Right cardiac atrium (tissue), 5 donors: ENCODE data around the gene HOXA2. TPM values are rescaled to one million over a fixed set of nuclear protein-coding genes. Genes with fewer than 3 reads are reported as not detected.

Source experiments
- ATAC-seq, 2 donors: fragments of 200-7000 bp; cut with Tn5 transposase; one replicate each; pipeline versions ENCODE4 v1.8.0 to v1.9.1; 2020; ENCODE audit warnings: moderate library complexity in 2 of 2, mild to moderate bottlenecking in 1 of 2
- DNase-seq, 3 donors: peaks; one replicate each; pipeline ENCODE4 v3.0.0-alpha.2; 2020
- H3K27ac ChIP-seq: one replicate; pipeline ENCODE4 v1.5.1; 2013; ENCODE audit warnings: mild to moderate bottlenecking, low read length, control low read depth, moderate library complexity
- H3K27me3 ChIP-seq: one replicate; pipeline ENCODE4 v1.6.1; 2013; ENCODE audit not compliant: control insufficient read depth, insufficient read depth
- H3K4me1 ChIP-seq: one replicate; pipeline ENCODE4 v1.6.1; 2013; ENCODE audit warnings: low read length; ENCODE audit not compliant: control insufficient read depth, insufficient read depth
- H3K4me3 ChIP-seq: one replicate; pipeline ENCODE4 v1.5.1; 2013; ENCODE audit warnings: low read length, control low read depth
- H3K9me3 ChIP-seq: one replicate; pipeline ENCODE4 v1.6.1; 2013; ENCODE audit warnings: low read length; ENCODE audit not compliant: control insufficient read depth
- WGBS: extraction: QIAGEN DNeasy Blood & Tissue Kit; methylation state at CpG from one replicate; pipeline ENCODE4 v1.1.7; 2013; 5-methylcytosine and 5-hydroxymethylcytosine counted together
- intact Hi-C, 4 donors: fragments of 100-400 bp; cut with DNase I; formaldehyde crosslinking; loops; one replicate each; pipeline versions ENCODE4 v1.11.0 to v1.14.0; 2022 to 2023
- long read RNA-seq, 4 donors: library from polyadenylated mRNA; unstranded; transcript quantifications; one replicate each; pipeline ENCODE4 v2.0.0, GENCODE V29; 2020 to 2021
- polyA plus RNA-seq: library from polyadenylated mRNA; stranded (reverse); fragments of 200-250 nt; gene quantifications from one replicate; pipeline ENCODE4 v1.2.3, GENCODE V29; 2013
- total RNA-seq, 4 donors: library from RNA; stranded (reverse); fragmentation: NEBNext Ultra II Directional; extraction: Animal tissue kit (Norgen Biotek cat#: 25700); gene quantifications; one replicate each; pipeline ENCODE4 v1.2.1, GENCODE V29; 2021
- donor health status: healthy with polysubstance abuse.
- donor health status: DM: no; HTN: yes; CAD: no.
- donor health status: DM: no; HTN: no; CAD: no.
- donor health status: DM: no; HTN: yes; CAD: no; lungs with severe emphysema.
- donor health status: DM: yes; HTN: yes; CAD: no.

Gene HOXA2
- total RNA-seq (under 1 TPM in 3 of 4 donors, not detected in 1; 0.12 to 0.60 (median 0.37) TPM), polyA plus RNA-seq (0.36 TPM)
- long read RNA-seq, donor 1, partial matches to known transcripts = 0 of 1 reads
- long read RNA-seq, donor 1, other reads (novel, unspliced or antisense) = 0 of 1 reads
- long read RNA-seq, donor 2 = 0 reads
- long read RNA-seq, donor 3 = 0 reads
- long read RNA-seq, donor 4 = 0 reads

- DNase-seq (peak in 2 of 3 donors; percentile 57 to 59), ATAC-seq (no peak)
- no peaks in the 10 kb centered on the region for H3K27me3 ChIP-seq
- intact Hi-C loops = no loop called here
- no peaks in the 10 kb centered on the region for H3K9me3 ChIP-seq
- H3K27ac ChIP-seq = peak within 1 kb of the TSS; percentile 75
- 11% methylated on average over 29 of the region's 29 CpGs for WGBS
- no peaks in the 10 kb centered on the region for H3K4me1 ChIP-seq
- peak within 1 kb of the TSS; percentile 46 for H3K4me3 ChIP-seq
Observed at GRCh38 chr7:27102581-27103442, at the start of gene HOXA2. HOXA2 (minus strand) TSS chr7:27102683; CDS start chr7:27102500, 183 bp downstream.

GRCh38 chr7:27151341-27151930, 49.0 kb upstream of the HOXA2 start:
- no peak overlapping the region for H3K27ac ChIP-seq
- 4% methylated on average over 27 of the region's 27 CpGs for WGBS
- H3K9me3 ChIP-seq = no peaks in the 10 kb centered on the region
- intact Hi-C loops = loop anchor here in 2 of 4 donors (10.0 kb wide), 3 partner anchors 287 to 1277 kb away; partner anchors contain the start of gene SKAP2 (in 1 of the 2)
- DNase-seq (peak in 1 of 3 donors; percentile 16), ATAC-seq (no peak)
- peak overlapping the region; percentile 5 for H3K4me3 ChIP-seq
- no peaks in the 10 kb centered on the region for H3K27me3 ChIP-seq
- peaks cover 9% of the 10 kb centered on the region for H3K4me1 ChIP-seq

- Histone ChIP-seq H3K27me3 (no peaks in the 10 kb centered on the region), H3K4me1 (peaks cover 5% of the 10 kb centered on the region), H3K27ac (no peak overlapping the region), H3K9me3 (no peaks in the 10 kb centered on the region), H3K4me3 (peak overlapping the region; percentile 5)
- DNase-seq (peak; percentile 72 to 87 (median 87)), ATAC-seq (peak; percentile 75 to 83)
- intact Hi-C loops = loop anchor here in 2 of 4 donors (10.0 kb wide), 3 partner anchors 286 to 1276 kb away; partner anchors contain the start of gene SKAP2 (in 1 of the 2)
- 2% methylated on average over 58 of the region's 58 CpGs for WGBS
Observed at GRCh38 chr7:27150568-27151340, 48.3 kb upstream of the HOXA2 start.

- H3K27me3 ChIP-seq = no peaks in the 10 kb centered on the region
- WGBS = 39% methylated on average over 13 of the region's 13 CpGs
Observed at GRCh38 chr7:27149842-27150567, 47.5 kb upstream of the HOXA2 start.

GRCh38 chr7:27148756-27149641, 46.5 kb upstream of the HOXA2 start:
- no peaks in the 10 kb centered on the region for H3K9me3 ChIP-seq
- intact Hi-C loops = loop anchor here in 1 of 4 donors (5.0 kb wide), 1 partner anchor 297 kb away; no protein-coding TSS in a partner anchor
- ATAC-seq (no peak), DNase-seq (peak in 1 of 3 donors; percentile 35)
- H3K4me1 ChIP-seq = peaks cover 2% of the 10 kb centered on the region
- H3K27ac ChIP-seq = no peak overlapping the region
- peaks cover under 1% of the 10 kb centered on the region for H3K27me3 ChIP-seq
- 38% methylated on average over 30 of the region's 30 CpGs for WGBS
- H3K4me3 ChIP-seq = no peak overlapping the region

More at GRCh38 chr7:27149842-27150567, 47.5 kb upstream of the HOXA2 start:
- intact Hi-C loops = loop anchor here in 2 of 4 donors (5.0 to 10.0 kb wide), 4 partner anchors 285 to 1275 kb away; partner anchors contain the start of gene SKAP2 (in 1 of the 2)
- ATAC-seq (no peak), DNase-seq (peak in 1 of 3 donors; percentile 33)
- H3K27ac ChIP-seq = no peak overlapping the region
- no peak overlapping the region for H3K4me3 ChIP-seq
- peaks cover 5% of the 10 kb centered on the region for H3K4me1 ChIP-seq
- no peaks in the 10 kb centered on the region for H3K9me3 ChIP-seq

GRCh38 chr7:27148031-27148755, 45.7 kb upstream of the HOXA2 start:
- intact Hi-C loops = loop anchor here in 1 of 4 donors (5.0 kb wide), 1 partner anchor 296 kb away; no protein-coding TSS in a partner anchor
- no peaks in the 10 kb centered on the region for H3K9me3 ChIP-seq
- H3K4me3 ChIP-seq = peak overlapping the region; percentile 38
- H3K27me3 ChIP-seq = peaks cover 3% of the 10 kb centered on the region
- peaks cover 2% of the 10 kb centered on the region for H3K4me1 ChIP-seq
- H3K27ac ChIP-seq = no peak overlapping the region
- ATAC-seq (no peak), DNase-seq (peak in 1 of 3 donors; percentile 43)
- WGBS = 20% methylated on average over 28 of the region's 28 CpGs

- no peak within 1 kb of the TSS for H3K27ac ChIP-seq
- H3K9me3 ChIP-seq = no peaks in the 10 kb centered on the region
- peak in 2 of 3 donors; percentile 22 to 50 for DNase-seq
- H3K4me3 ChIP-seq = peak within 1 kb of the TSS; percentile 38
- intact Hi-C loops = loop anchor here in 1 of 4 donors (5.0 kb wide), 1 partner anchor 295 kb away; no protein-coding TSS in a partner anchor
- no peak for ATAC-seq
- 11% methylated on average over 63 of the region's 63 CpGs for WGBS
- peaks cover 2% of the 10 kb centered on the region for H3K4me1 ChIP-seq
- peaks cover 3% of the 10 kb centered on the region for H3K27me3 ChIP-seq
Observed at GRCh38 chr7:27147199-27148030, 44.9 kb upstream of the HOXA2 start, which contains the start of gene HOXA6. HOXA6 (minus strand) TSS chr7:27147774; CDS start chr7:27147749, 25 bp downstream.
